ENCODE data around the gene EBF4.

DNA sequence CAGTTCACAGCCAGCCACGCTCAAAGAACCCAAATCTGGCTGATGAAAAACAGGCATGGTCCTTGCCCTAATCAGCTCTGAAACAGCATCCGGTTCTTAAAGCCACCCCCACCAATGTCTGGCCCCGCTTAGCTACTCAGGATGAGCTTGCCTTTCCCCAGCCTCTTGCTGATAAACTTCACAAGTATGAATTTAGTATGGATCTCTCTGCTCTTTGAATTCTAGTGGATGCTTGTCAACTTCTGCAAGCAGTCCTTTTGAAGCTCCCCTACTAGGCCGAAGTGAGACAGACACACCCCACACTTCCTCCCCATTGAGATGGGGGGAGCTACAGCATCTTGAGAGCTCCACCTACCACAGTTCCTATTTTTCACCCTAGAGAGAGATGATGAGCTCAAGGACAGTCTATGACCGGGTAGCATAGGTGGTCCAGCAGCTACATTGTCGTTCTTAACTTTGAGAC lies 36.7 kb downstream of the EBF4 start:
- TF ChIP-seq, protein P1, sequence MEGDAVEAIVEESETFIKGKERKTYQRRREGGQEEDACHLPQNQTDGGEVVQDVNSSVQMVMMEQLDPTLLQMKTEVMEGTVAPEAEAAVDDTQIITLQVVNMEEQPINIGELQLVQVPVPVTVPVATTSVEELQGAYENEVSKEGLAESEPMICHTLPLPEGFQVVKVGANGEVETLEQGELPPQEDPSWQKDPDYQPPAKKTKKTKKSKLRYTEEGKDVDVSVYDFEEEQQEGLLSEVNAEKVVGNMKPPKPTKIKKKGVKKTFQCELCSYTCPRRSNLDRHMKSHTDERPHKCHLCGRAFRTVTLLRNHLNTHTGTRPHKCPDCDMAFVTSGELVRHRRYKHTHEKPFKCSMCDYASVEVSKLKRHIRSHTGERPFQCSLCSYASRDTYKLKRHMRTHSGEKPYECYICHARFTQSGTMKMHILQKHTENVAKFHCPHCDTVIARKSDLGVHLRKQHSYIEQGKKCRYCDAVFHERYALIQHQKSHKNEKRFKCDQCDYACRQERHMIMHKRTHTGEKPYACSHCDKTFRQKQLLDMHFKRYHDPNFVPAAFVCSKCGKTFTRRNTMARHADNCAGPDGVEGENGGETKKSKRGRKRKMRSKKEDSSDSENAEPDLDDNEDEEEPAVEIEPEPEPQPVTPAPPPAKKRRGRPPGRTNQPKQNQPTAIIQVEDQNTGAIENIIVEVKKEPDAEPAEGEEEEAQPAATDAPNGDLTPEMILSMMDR (conservative IDR thresholded peaks at IDR 0.05; ENCODE audit: low read length): no peak
- TF ChIP-seq EZH2phosphoT487 (IDR thresholded peaks at IDR 0.05; ENCODE audit: borderline replicate concordance, low read depth, low read length): no peak
